ENCODE data around the gene GATAD2A. TPM values are rescaled to one million over a fixed set of nuclear protein-coding genes. Genes with fewer than 3 reads are reported as not detected.

GATAD2A gene
- total RNA-seq, 2 donors from 2014 or later, result 27.7 to 32.9 TPM

DNA sequence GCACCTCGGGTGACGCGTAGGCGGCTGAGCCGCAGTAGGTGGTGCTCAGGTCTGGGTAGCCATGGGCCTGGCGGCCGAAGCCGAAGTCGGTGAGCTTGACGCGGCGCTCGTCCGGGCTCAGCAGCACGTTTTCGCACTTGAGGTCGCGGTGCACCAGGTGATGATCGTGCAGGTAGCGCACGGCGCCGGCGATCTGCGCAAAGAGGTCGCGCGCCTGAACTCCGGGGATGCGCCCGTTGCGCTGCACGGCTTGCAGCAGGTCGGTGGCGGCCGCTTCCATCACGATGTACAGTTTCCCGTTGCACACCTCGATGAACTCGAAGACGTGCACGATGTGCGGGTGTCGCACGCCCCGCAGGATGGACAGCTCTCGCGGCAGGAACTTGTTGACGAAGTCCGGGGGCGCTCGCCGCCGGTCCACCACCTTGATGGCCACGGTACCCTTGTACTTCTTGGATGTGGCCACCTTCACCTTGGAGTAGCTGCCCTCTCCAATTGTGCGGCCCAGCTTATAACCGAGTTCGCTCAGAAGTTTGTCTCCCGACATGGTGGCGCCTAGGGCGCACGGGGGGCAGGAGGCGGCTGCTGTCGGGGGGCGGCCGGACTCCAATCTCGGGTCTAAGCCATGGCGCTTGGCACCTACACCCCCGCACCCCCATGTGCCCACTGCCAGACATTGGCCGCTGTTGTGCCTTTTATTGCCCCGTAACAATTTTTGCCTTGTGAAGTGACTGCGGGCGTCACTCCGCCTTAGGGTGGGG, 109.6 kb downstream of the GATAD2A start, which contains the start of gene TSSK6:
TSSK6 (minus strand) TSS at position 668 of the 761 bp plus-strand sequence; CDS start at position 547, 121 bp downstream.
- DNase-seq (ENCODE audit: low spot score), result no peak
- peaks cover 0 to 42% of the 10 kb centered on the region in 2 donors for H3K4me1 ChIP-seq
- TF ChIP-seq, protein P1, sequence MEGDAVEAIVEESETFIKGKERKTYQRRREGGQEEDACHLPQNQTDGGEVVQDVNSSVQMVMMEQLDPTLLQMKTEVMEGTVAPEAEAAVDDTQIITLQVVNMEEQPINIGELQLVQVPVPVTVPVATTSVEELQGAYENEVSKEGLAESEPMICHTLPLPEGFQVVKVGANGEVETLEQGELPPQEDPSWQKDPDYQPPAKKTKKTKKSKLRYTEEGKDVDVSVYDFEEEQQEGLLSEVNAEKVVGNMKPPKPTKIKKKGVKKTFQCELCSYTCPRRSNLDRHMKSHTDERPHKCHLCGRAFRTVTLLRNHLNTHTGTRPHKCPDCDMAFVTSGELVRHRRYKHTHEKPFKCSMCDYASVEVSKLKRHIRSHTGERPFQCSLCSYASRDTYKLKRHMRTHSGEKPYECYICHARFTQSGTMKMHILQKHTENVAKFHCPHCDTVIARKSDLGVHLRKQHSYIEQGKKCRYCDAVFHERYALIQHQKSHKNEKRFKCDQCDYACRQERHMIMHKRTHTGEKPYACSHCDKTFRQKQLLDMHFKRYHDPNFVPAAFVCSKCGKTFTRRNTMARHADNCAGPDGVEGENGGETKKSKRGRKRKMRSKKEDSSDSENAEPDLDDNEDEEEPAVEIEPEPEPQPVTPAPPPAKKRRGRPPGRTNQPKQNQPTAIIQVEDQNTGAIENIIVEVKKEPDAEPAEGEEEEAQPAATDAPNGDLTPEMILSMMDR (IDR thresholded peaks at IDR 0.05), result no peak

DNA sequence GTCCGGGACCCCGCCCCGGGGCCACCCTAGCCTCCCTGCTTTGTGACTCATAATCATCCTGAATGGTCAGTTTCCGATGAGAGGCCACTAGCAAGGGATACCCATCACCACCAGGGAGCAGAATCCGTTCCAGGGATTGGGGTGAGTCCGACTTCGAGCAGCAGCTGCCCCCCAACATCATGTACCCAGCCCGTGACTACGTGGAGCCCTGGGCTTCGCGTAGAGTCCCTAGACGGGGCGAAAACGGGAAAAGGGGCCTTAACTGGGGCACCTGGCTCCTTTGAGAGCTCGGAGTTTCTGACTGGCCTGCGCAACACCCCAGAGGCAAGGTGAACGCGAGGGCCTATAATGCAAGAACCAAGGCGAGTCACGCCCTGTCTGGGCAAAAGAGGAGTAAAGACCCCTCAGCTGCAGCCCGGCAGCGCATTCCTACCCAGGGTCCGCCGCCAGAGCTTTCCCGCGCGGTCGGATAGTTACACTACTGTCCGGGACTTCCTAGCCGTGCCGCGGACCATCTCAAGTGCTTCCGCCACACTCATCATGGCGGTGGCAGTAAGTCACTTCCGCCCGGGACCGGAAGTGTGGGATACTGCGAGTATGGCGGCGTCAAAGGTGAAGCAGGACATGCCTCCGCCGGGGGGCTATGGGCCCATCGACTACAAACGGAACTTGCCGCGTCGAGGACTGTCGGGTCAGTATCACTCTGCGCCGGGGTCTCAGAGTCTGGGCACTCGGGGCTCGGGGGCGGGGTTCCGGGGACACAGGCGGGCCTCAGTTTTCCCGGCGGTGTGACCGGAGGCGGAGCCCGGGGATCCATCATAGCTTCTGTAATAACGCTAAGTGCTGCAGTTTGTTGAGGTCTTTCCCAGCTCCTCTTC, 110.4 kb downstream of the GATAD2A start, which contains the start of gene NDUFA13:
NDUFA13 (plus strand) TSS at position 584 of the 878 bp plus-strand sequence; CDS start at position 598, 14 bp downstream.
- TF ChIP-seq, protein P1 (IDR thresholded peaks at IDR 0.05), result no peak
- Histone ChIP-seq H3K27me3 (no peaks in the 10 kb centered on the region), H3K27ac (peak within 1 kb of the TSS; percentile 86 to 96), H3K4me3 (peak within 1 kb of the TSS; percentile 65 to 75), H3K4me1 (peaks cover 0 to 42% of the 10 kb centered on the region in 2 donors), H3K36me3 (peaks cover 9% of the 10 kb centered on the region), H3K9me3 (no peaks in the 10 kb centered on the region)
- peak; percentile 95 for DNase-seq (ENCODE audit: low spot score)

More for the DNA sequence above, 109.6 kb downstream of the GATAD2A start, which contains the start of gene TSSK6:
- Histone ChIP-seq H3K27me3 (no peaks in the 10 kb centered on the region), H3K27ac (peak within 1 kb of the TSS; percentile 86 to 96), H3K4me3 (peak within 1 kb of the TSS; percentile 65 to 75), H3K36me3 (peaks cover 6% of the 10 kb centered on the region), H3K9me3 (no peaks in the 10 kb centered on the region)

DNA sequence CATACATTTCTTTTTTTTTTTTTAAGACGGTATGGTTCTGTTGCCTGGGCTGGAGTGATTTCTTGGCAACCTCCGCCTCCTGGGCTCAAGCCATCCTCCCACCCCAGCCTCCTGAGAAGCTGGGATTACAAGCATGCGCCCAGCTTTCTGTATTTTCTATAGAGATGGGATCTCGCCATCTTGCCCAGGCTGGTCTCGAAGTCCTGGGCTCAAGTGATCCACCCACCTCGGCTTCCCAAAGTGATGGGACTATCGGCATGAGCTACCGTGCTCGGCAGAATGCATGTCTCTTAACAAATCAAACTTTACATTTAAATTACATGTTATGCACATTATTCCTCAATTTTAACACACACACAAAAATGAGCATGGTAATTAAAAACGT, 111.8 kb downstream of the GATAD2A start:
- TF ChIP-seq, protein P1 (IDR thresholded peaks at IDR 0.05), result no peak
- Histone ChIP-seq H3K27me3 (no peaks in the 10 kb centered on the region), H3K4me3 (peak overlapping the region in 1 of 2 donors; percentile 65), H3K4me1 (peaks cover 0 to 42% of the 10 kb centered on the region in 2 donors), H3K9me3 (no peaks in the 10 kb centered on the region), H3K36me3 (peaks cover 9% of the 10 kb centered on the region), H3K27ac (no peak overlapping the region)
- no peak for DNase-seq (ENCODE audit: low spot score)

DNA sequence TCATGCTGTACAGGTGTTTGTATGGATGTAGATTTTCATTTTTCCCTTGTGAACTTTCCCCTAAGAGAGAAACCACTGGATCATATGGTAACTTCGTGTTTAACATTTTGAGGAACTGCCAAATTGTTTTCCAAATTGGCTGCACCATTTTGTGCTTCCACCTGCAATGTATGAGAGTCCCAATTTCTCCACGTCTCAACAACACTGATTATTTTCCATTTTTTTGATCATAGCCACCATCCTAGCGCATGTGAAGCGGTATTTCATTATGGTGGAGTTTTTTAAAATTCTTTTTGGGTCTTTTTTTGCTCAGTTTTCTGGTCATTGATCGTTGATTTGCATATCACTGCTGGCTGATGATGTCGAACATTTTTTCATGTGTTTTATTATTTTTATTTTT, 115.5 kb downstream of the GATAD2A start:
- Histone ChIP-seq H3K4me3 (no peak overlapping the region), H3K36me3 (peaks cover 19% of the 10 kb centered on the region), H3K9me3 (no peaks in the 10 kb centered on the region), H3K27ac (no peak overlapping the region), H3K27me3 (no peaks in the 10 kb centered on the region), H3K4me1 (peaks cover 0 to 32% of the 10 kb centered on the region in 2 donors)
- TF ChIP-seq, protein P1 (IDR thresholded peaks at IDR 0.05), result no peak
- DNase-seq (ENCODE audit: low spot score), result no peak

DNA sequence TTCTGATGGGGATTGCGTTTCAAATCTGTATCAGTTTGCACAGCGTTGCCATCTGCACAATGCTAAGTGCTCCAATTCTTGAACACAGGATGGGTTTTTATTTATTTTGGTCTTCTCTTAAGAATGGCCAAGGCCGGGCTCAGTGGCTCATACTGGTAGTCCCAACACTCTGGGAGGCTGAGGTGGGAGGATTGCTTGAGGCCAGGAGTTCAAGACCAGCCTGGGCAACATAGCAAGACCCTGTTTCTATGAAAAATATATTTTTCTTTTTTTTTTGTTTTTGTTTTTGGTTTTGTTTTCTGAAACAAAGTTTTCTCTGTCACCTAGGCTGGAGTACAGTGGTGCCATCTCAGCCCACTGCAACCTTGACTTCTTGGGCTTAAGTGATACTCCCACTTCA, 117.7 kb downstream of the GATAD2A start:
- no peak overlapping the region for H3K4me3 ChIP-seq
- no peak overlapping the region for H3K27ac ChIP-seq
- peaks cover 39% of the 10 kb centered on the region for H3K36me3 ChIP-seq
- no peak for DNase-seq (ENCODE audit: low spot score)
- TF ChIP-seq, protein P1 (IDR thresholded peaks at IDR 0.05), result no peak
- H3K9me3 ChIP-seq, result no peaks in the 10 kb centered on the region
- H3K27me3 ChIP-seq, result no peaks in the 10 kb centered on the region
- H3K4me1 ChIP-seq, result peaks cover 0 to 26% of the 10 kb centered on the region in 2 donors
